PC-3 (cell line): ENCODE data around the gene HDAC9. TPM values are rescaled to one million over a fixed set of nuclear protein-coding genes. Genes with fewer than 3 reads are reported as not detected.

Experiments
- ATAC-seq: fragments of 200-7000 bp; cut with Tn5 transposase; 2 replicates; pipeline ENCODE4 v1.9.1; 2020; ENCODE audit warnings: mild to moderate bottlenecking, moderate library complexity
- BruUV-seq: library from RNA; stranded (reverse); fragments of 400-500 nt; replicated peaks from 2 replicates; lab custom pipeline; 2021; lab: Mats Ljungman, UMichigan
- CTCF ChIA-PET: fragments of 300-600 bp; sonication (Branson Sonifier 250); formaldehyde crosslinking; loops from one replicate; lab custom pipeline; 2022; ENCODE audit warnings: antibody characterized with exemption; lab: Charles Lee
- POLR2A ChIA-PET: fragments of 300-600 bp; sonication (Branson Sonifier 250); formaldehyde crosslinking; loops from one replicate; lab custom pipeline; 2022; ENCODE audit warnings: antibody characterized with exemption; ENCODE audit not compliant: unreplicated experiment; lab: Charles Lee
- DNase-seq: peaks from one replicate; pipeline ENCODE4 v3.0.0-alpha.2; 2015
- H2AFZ ChIP-seq: fragments of 300-600 bp; sonication (generic); 2 replicates; pipeline ENCODE4 v1.6.0; 2016; ENCODE audit warnings: antibody characterized with exemption, low read length
- H3F3A ChIP-seq: fragments of 300-600 bp; sonication (generic); one replicate; pipeline ENCODE4 v1.6.0; 2017; ENCODE audit warnings: antibody characterized with exemption, low read length, control low read depth, mild to moderate bottlenecking; ENCODE audit not compliant: unreplicated experiment
- H3K27ac ChIP-seq: fragments of 300-600 bp; sonication (generic); 2 replicates; pipeline ENCODE4 v1.5.1; 2016; ENCODE audit warnings: mild to moderate bottlenecking, low read length
- H3K27me3 ChIP-seq: fragments of 300-600 bp; sonication (generic); 2 replicates; pipeline ENCODE4 v1.6.1; 2016; ENCODE audit warnings: low read length, mixed read lengths
- H3K36me3 ChIP-seq: fragments of 300-600 bp; sonication (generic); 2 replicates; pipeline ENCODE4 v1.6.1; 2016; ENCODE audit warnings: low read depth, mixed run types, low read length, mixed read lengths
- H3K4me1 ChIP-seq: fragments of 300-600 bp; sonication (generic); 2 replicates; pipeline ENCODE4 v1.5.1; 2016; ENCODE audit warnings: low read length; ENCODE audit not compliant: insufficient read depth
- H3K4me2 ChIP-seq: fragments of 300-600 bp; sonication (generic); 2 replicates; pipeline ENCODE4 v1.6.0; 2016; ENCODE audit warnings: low read length
- H3K4me3 ChIP-seq: fragments of 300-600 bp; sonication (generic); 2 replicates; pipeline ENCODE4 v1.5.1; 2016; ENCODE audit warnings: mild to moderate bottlenecking, low read length, mixed read lengths
- H3K79me2 ChIP-seq: fragments of 300-600 bp; sonication (generic); 2 replicates; pipeline ENCODE4 v1.6.1; 2017; ENCODE audit warnings: low read length, mixed read lengths
- H3K9ac ChIP-seq: fragments of 300-600 bp; sonication (generic); 2 replicates; pipeline ENCODE4 v1.6.0; 2016; ENCODE audit warnings: mild to moderate bottlenecking, low read length
- H3K9me2 ChIP-seq: fragments of 300-600 bp; sonication (generic); replicated peaks from 2 replicates; pipeline ENCODE4 v1.6.1; 2016; ENCODE audit warnings: mixed run types, low read length, mixed read lengths
- H3K9me3 ChIP-seq: fragments of 300-600 bp; sonication (generic); 2 replicates; pipeline ENCODE4 v1.6.1; 2016; ENCODE audit warnings: low read length, mixed read lengths
- H4K20me1 ChIP-seq: fragments of 300-600 bp; sonication (generic); 2 replicates; pipeline ENCODE4 v1.6.1; 2016; ENCODE audit warnings: low read length, mixed read lengths
- EZH2 ChIP-seq: fragments of 300-600 bp; sonication (generic); IDR thresholded peaks from one replicate; pipeline ENCODE4 v1.6.1; 2017; ENCODE audit warnings: antibody characterized with exemption, mild to moderate bottlenecking, low read length; ENCODE audit not compliant: unreplicated experiment
- EZH2phosphoT487 ChIP-seq: fragments of 300-600 bp; sonication (generic); IDR thresholded peaks from 2 replicates; pipeline ENCODE4 v1.6.1; 2018; ENCODE audit warnings: mild to moderate bottlenecking, antibody characterized with exemption, low read length, borderline replicate concordance
- intact Hi-C: fragments of 100-400 bp; cut with micrococcal nuclease; formaldehyde crosslinking; loops from 2 replicates; pipeline ENCODE4 v1.9.0; 2023
- total RNA-seq: library from RNA; depleted of rRNA; stranded (reverse); fragments of >200 nt; gene quantifications from 2 replicates; pipeline ENCODE4 v1.2.3, GENCODE V29; 2014
- TF ChIP-seq, protein P1 (sequence below): fragments of 300-600 bp; sonication (generic); conservative IDR thresholded peaks from 2 replicates; pipeline ENCODE4 v1.5.1; 2017; ENCODE audit warnings: antibody characterized with exemption, low read depth, mild to moderate bottlenecking, low read length

The HDAC9 gene
- total RNA-seq, 1 experiment from 2014 or later, result 7.8 TPM

DNA sequence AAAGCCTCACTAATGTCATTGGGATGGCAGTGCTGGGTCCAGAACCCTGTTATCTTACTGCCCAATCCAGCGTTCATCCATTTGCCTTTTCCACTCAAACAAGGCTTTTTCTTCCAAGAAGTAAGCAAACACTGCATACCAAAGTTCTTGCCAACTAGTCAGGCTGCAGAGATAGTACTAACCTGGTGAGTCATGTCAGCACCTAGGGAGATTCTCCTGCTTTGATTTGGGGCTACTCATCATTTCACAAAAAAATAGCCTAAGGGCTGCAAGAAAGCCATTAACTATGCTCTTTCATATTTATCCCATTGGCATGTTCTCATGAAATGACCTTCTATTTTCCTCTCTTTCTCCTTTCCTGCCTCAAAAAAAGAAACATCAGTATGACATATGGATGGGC is 479.3 kb downstream of the HDAC9 start:
- no peaks in the 10 kb centered on the region for H4K20me1 ChIP-seq
- no peaks in the 10 kb centered on the region for H3K36me3 ChIP-seq
- peaks cover 63% of the 10 kb centered on the region for H3K4me1 ChIP-seq
- no peaks in the 10 kb centered on the region for H3K9me2 ChIP-seq
- ATAC-seq, result peak; percentile 65
- no TSS peak for BruUV-seq
- DNase-seq, result peak; percentile 95
- intact Hi-C loops, result loop anchor here (2.0 to 10.0 kb wide), 5 partner anchors 87 to 623 kb away; partner anchors contain the start of gene TWIST1
- H3K9ac ChIP-seq, result no peak overlapping the region
- H3K27ac ChIP-seq, result peak overlapping the region; percentile 71
- H3K9me3 ChIP-seq, result no peaks in the 10 kb centered on the region
- ChIA-PET POLR2A (no interaction called here), CTCF (interaction anchor here (0.6 kb wide), 1 partner anchor 86 kb away, joined by 4 read pairs; no protein-coding TSS in a partner anchor)
- H3K4me2 ChIP-seq, result peak overlapping the region; percentile 33
- no peak overlapping the region for H2AFZ ChIP-seq
- H3F3A ChIP-seq, result peaks cover 6% of the 10 kb centered on the region
- H3K4me3 ChIP-seq, result no peak overlapping the region
- no peaks in the 10 kb centered on the region for H3K79me2 ChIP-seq
- TF ChIP-seq EZH2phosphoT487 (no peak), EZH2 (no peak)
- TF ChIP-seq, protein P1, sequence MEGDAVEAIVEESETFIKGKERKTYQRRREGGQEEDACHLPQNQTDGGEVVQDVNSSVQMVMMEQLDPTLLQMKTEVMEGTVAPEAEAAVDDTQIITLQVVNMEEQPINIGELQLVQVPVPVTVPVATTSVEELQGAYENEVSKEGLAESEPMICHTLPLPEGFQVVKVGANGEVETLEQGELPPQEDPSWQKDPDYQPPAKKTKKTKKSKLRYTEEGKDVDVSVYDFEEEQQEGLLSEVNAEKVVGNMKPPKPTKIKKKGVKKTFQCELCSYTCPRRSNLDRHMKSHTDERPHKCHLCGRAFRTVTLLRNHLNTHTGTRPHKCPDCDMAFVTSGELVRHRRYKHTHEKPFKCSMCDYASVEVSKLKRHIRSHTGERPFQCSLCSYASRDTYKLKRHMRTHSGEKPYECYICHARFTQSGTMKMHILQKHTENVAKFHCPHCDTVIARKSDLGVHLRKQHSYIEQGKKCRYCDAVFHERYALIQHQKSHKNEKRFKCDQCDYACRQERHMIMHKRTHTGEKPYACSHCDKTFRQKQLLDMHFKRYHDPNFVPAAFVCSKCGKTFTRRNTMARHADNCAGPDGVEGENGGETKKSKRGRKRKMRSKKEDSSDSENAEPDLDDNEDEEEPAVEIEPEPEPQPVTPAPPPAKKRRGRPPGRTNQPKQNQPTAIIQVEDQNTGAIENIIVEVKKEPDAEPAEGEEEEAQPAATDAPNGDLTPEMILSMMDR, result no peak
- H3K27me3 ChIP-seq, result no peaks in the 10 kb centered on the region

GRCh38 chr7:18975276-18975675 is 479.7 kb downstream of the HDAC9 start:
- H3K79me2 ChIP-seq, result no peaks in the 10 kb centered on the region
- ATAC-seq (no peak; the same call in 1 of the 2 replicates), DNase-seq (peak; percentile 9)
- TF ChIP-seq, protein P1, result no peak
- TF ChIP-seq EZH2, result no peak
- TF ChIP-seq EZH2phosphoT487, result no peak
- peaks cover 6% of the 10 kb centered on the region for H3F3A ChIP-seq
- H3K27me3 ChIP-seq, result no peaks in the 10 kb centered on the region
- H3K9me3 ChIP-seq, result no peaks in the 10 kb centered on the region
- CTCF ChIA-PET, result interaction anchor here (0.6 kb wide), 1 partner anchor 87 kb away, joined by 4 read pairs; no protein-coding TSS in a partner anchor
- H3K9me2 ChIP-seq, result no peaks in the 10 kb centered on the region
- intact Hi-C loops, result loop anchor here (2.0 to 10.0 kb wide), 5 partner anchors 87 to 623 kb away; partner anchors contain the start of gene TWIST1
- H3K4me3 ChIP-seq, result no peak overlapping the region
- POLR2A ChIA-PET, result interaction anchor here (0.6 kb wide), 1 partner anchor 13 kb away, joined by 3 read pairs; no protein-coding TSS in a partner anchor
- H3K9ac ChIP-seq, result no peak overlapping the region; the same call in 1 of the 2 replicates
- H3K27ac ChIP-seq, result peak overlapping the region; percentile 71
- no peaks in the 10 kb centered on the region for H4K20me1 ChIP-seq
- H2AFZ ChIP-seq, result no peak overlapping the region
- H3K4me2 ChIP-seq, result peak overlapping the region; percentile 33
- no TSS peak for BruUV-seq
- H3K4me1 ChIP-seq, result peaks cover 63% of the 10 kb centered on the region
- no peaks in the 10 kb centered on the region for H3K36me3 ChIP-seq

DNA sequence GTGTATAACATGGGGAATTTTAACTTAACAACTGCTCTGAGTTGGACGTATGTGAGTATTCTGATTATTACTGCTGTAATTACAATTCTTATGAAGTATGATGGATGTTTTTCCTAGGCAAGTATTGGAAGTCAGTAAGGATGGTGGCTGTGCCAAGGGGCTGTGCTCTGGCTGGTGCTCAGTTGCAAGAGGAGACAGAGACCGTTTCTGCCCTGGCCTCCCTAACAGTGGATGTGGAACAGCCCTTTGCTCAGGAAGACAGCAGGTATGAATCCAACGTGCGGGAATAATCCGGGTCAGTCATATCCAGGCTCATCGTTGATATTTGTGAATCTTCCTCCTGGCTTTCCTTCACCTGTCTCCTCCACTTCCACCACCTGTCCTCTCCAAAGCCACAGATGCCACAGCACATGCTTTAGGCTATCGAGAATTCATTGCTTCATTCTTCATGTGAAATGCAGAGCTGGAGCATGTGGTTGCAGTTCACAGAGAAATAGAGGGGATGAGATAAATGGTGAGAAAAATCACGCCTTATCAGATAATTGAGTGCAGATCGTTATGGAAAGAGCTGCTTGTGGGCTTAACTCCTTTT is 480.2 kb downstream of the HDAC9 start:
- Histone ChIP-seq H4K20me1 (no peaks in the 10 kb centered on the region), H3K79me2 (no peaks in the 10 kb centered on the region), H3K36me3 (no peaks in the 10 kb centered on the region), H3K4me3 (no peak overlapping the region), H2AFZ (no peak overlapping the region), H3K4me2 (peak overlapping the region; percentile 33), H3K27ac (peak overlapping the region; percentile 71), H3K4me1 (peaks cover 63% of the 10 kb centered on the region), H3K9me2 (no peaks in the 10 kb centered on the region), H3K9me3 (no peaks in the 10 kb centered on the region), H3K27me3 (no peaks in the 10 kb centered on the region), H3K9ac (no peak overlapping the region; the same call in 1 of the 2 replicates), H3F3A (peaks cover 6% of the 10 kb centered on the region)
- ATAC-seq (no peak), DNase-seq (no peak)
- CTCF ChIA-PET, result interaction anchor here (0.7 kb wide), 1 partner anchor 98 kb away, joined by 3 read pairs; no protein-coding TSS in a partner anchor
- intact Hi-C loops, result loop anchor here (2.0 to 10.0 kb wide), 5 partner anchors 87 to 623 kb away; partner anchors contain the start of gene TWIST1
- TF ChIP-seq, protein P1, result no peak
- TF ChIP-seq EZH2phosphoT487, result no peak
- no peak for TF ChIP-seq EZH2
- POLR2A ChIA-PET, result interaction anchor here (0.6 kb wide), 1 partner anchor 14 kb away, joined by 3 read pairs; no protein-coding TSS in a partner anchor
- no TSS peak for BruUV-seq
